Stimulated activated CD8-positive, alpha-beta memory T cell treated with anti-CD3 and anti-CD28 coated beads, Interleukin-15, amount 100 ng/mL, for 1 hour (primary cell): Measurements from ENCODE around the gene FAM118A.
"Not testable (repeated sequence)": the region's sequence is repeated elsewhere in the genome, so short reads cannot be mapped to it uniquely, and the experiment has no call there.

Source experiments
- DNase-seq: peaks from one replicate; pipeline ENCODE4 v3.0.0-alpha.2; 2020; ENCODE audit warnings: low read depth

Gene FAM118A

GRCh38 chr22:45331486-45331885 lies 21.8 kb downstream of the FAM118A start:
- no peak for DNase-seq

GRCh38 chr22:45332001-45332400 lies 22.3 kb downstream of the FAM118A start:
- DNase-seq, result no peak

GRCh38 chr22:45334068-45334467 lies 24.3 kb downstream of the FAM118A start:
- no peak for DNase-seq

GRCh38 chr22:45334528-45334927 lies 24.8 kb downstream of the FAM118A start:
- DNase-seq, result no peak

DNA sequence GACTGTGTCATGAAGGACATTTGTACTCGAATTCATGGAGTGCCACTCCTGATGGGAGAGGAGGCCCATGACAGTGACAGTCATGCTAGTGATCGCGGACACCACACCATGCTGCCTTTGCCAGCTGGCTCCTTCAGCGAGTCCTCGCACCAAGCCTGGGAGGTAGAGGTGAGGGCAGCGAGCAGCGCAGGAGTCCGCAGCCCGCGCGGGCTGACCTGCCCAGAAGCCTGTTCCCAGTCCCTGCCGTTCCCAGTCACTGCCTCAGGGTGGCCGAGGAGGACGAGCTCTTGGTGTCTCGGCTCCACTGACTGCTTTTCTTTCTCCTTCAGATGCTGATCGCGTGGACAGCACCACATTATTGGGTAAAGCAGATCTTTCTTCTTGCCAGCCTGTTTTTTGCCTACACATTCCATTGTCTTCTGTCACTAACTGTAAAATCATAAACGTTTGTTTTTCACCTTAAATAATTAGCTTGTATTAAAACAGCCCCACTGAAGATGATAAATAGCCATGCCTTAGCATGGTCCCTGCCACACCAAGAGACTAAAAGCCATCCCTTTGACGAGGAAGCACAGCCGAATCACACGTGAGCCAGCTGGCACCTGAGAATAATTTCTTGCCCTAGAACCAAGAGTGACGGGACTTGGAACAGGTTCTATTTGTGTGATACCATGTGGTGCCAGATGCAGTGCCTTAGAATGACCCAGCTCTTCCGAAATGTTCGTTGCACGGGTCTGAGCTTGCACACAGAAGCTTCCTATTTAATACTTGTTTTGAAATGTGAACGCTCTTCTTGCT lies 25.5 kb downstream of the FAM118A start:
- no peak for DNase-seq

GRCh38 chr22:45335854-45336522 lies 26.3 kb downstream of the FAM118A start:
- no peak for DNase-seq

DNA sequence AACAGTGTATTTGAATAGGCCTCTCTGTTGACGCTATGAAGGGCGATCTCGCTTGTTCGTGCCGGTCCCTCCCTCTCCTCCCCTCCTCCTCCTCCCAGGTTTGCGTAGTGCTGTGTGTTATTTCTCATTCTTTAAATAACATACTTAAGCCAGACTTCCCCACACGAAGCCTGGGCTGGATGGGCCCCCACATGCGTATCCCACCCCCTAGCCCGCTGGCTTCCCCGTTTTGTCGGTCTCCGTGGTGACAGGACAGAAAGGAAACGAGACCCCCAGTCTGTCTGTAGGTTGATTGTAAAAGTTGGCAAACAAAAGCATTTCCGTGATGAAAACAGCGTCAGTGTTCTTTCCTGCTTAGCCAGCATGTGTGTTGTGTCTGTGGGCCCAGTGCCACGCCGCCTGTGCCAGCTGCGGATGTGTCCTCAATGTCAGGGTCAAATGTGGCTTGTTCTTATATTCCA lies 27.3 kb downstream of the FAM118A start:
- DNase-seq, result no peak

- DNase-seq, result no peak
Measured at GRCh38 chr22:45337536-45337935, 27.8 kb downstream of the FAM118A start.

GRCh38 chr22:45338795-45339194 lies 29.1 kb downstream of the FAM118A start:
- no peak for DNase-seq

DNA sequence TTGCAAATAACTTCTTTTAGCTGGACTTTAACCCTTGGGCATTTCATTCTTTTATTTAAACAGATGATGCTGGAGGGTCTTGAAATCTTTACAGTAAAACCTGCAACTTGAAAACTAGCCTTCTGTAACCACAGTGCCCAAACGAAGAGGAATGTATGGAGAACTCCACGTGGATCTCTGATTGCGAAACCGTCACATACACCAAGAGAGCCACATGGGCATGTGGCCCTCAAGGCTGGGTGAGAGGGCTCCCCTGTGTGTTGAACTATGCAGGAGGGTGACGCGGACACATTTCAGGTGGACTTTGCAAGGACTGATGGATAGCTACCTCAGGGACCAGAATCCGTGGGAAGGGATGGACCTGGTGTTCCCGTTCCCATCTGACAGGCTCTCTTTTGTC lies 30.6 kb downstream of the FAM118A start:
- DNase-seq, result no peak

DNA sequence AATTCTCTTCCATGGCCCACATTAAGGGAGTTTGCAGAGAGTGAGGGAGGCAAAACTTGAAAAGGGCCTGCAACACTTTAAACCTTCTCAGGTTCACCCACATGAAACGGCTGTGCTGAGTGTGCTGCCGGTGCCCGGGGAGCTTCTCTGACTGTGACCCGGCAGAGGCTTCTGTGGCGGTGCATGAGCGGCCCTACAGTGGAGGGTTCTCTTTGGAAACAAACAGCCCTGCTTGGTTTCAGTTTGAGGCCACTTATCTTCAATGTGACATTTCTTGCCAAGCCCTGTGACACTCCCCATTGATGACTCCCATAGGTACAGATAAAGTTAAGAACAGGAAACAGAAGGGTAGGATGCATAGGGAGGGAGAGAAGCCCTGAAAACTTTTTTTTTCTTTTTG lies 31.8 kb downstream of the FAM118A start:
- no peak for DNase-seq

DNA sequence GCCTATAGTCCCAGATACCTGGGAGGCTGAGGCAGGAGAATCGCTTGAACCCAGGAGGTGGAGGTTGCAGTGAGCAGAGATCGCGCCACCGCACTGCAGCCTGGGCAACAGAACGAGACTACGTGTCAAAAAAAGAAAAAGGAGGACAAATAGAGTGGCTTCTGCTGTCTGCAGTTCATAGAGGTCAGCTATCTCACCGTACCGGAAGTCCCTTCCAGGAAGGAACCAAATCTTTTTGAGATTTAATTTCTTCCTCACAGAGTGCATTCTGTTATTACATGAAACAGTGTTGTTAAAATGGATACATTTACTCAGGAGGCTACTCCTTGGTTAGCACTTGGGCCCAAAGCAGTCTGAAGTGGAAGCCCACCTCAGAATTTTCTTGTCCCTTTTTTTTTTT lies 33.4 kb downstream of the FAM118A start:
- no peak for DNase-seq

- no peak for DNase-seq
Measured at GRCh38 chr22:45344334-45344733, 34.6 kb downstream of the FAM118A start.

GRCh38 chr22:45349916-45350315 lies 40.2 kb downstream of the FAM118A start:
- no peak for DNase-seq

GRCh38 chr22:45351956-45352355 lies 42.2 kb downstream of the FAM118A start:
- no peak for DNase-seq

- not testable (repeated sequence) for DNase-seq
Measured at GRCh38 chr22:45352757-45353156, 43.0 kb downstream of the FAM118A start.

DNA sequence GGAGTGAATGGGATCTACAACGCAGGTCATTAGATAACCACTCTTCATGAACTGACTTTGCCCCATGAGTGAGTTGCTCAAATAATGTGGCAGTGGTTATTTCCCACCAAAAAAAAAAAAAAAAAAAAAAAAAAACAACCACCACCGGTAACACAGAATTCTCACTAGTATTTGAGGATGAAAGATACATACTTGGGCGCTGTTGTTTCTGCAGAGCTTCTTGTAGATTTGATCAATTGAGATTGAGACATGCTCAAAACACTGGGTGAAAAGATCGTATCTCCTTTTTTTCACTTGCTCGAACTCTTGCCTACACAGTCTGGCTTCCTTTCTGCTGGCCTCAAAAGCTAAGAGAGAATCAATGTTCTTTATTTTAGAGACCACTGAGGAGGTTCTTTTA lies 44.1 kb downstream of the FAM118A start:
- no peak for DNase-seq

- DNase-seq, result no peak
Measured at GRCh38 chr22:45357490-45357889, 47.8 kb downstream of the FAM118A start.

DNA sequence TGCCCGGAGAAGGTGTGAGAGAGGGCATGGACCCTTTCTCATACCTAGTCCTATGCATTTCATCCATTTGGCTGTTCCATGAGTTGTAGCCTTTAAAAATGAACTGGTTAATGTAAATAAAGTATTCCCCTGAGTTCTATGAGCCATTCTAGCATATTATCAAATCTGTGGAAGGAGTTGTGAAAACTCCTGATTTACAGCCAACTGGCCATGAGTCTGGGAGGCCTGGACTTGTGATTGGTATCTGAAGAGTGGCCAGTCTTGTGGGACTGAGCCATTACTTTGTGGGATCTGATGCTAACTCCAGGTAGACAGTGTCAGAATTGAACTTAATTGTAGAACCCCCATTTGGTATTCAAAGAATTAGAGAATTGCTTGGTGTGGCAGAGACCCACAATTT lies 48.4 kb downstream of the FAM118A start:
- no peak for DNase-seq

- DNase-seq, result no peak
Measured at GRCh38 chr22:45359627-45360026, 49.9 kb downstream of the FAM118A start.

DNA sequence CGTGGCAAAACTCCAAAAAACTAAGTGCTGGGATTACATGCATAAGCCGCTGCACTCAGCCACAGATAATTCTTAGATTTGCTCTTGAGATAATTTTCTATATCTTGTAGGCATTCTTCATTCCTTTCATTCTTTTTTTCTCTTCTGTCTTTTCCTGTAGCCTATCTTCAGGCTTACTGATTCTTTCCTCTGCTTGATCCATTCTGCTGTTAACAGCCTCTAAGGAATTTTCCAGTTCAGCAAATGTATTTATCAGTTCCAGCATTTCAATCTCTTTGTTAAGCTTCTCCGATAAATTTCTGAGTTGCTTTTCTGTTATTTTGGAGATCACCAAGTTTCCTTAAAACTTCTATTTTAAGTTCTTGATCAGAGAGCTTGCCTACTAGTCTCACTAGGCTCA lies 57.0 kb downstream of the FAM118A start:
- no peak for DNase-seq

DNA sequence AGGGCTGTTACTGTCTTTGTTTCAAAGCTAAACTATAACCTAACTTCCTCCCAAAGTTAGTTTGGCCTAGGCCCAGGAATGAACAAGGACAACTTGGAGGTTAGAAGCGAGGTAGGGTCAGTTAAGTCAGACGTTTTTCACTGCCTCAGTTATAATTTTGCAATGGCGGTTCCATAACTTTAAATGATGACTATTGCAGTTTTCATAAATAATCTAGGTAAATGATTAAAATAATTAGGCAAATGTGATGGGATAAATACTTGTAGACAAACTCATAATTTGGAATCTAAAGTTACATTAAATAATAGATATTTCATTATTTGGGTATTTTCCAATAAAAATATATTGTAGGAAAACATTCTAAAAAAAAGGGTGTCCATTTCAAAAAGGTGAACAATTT lies 63.9 kb downstream of the FAM118A start:
- DNase-seq, result not testable (repeated sequence)

GRCh38 chr22:45376009-45376408 lies 66.3 kb downstream of the FAM118A start:
- DNase-seq, result no peak

GRCh38 chr22:45376703-45377102 lies 67.0 kb downstream of the FAM118A start:
- DNase-seq, result no peak
